K562 (cell line): ENCODE results near the gene NUP210. TPM values are rescaled to one million over a fixed set of nuclear protein-coding genes. Genes with fewer than 3 reads are reported as not detected.

ENCODE experiments used
- C11orf30 ChIP-seq: fragments of 450-650 bp; IDR thresholded peaks from 2 replicates; pipeline ENCODE4 v1.6.1; 2016; ENCODE audit warnings: low read depth, mild to moderate bottlenecking
- CEBPG ChIP-seq, 3 experiments: fragments of 200-800 bp in 1 of 3; sonication (Bioruptor generic) in 1 of 3; sonication (generic) in 1 of 3; formaldehyde crosslinking in 1 of 3; IDR thresholded peaks in 2 of 3; conservative IDR thresholded peaks in 1 of 3; 2 replicates each; pipeline versions ENCODE4 v1.6.1 to v1.8.0; 2016 to 2022; ENCODE audit warnings: missing compliant biosample characterization in 2 of 3, missing genetic modification characterization in 2 of 3, mild to moderate bottlenecking in 1 of 3, missing genetic modification reagents in 1 of 3
- CREB5 ChIP-seq: fragments of 250-450 bp; sonication (Bioruptor Pico); IDR thresholded peaks from 2 replicates; pipeline ENCODE4 v1.5.0; 2020; ENCODE audit warnings: mild to moderate bottlenecking
- CSDE1 ChIP-seq, 2 experiments: fragments of 450-650 bp; IDR thresholded peaks; 2 replicates each; pipeline ENCODE4 v1.6.1; 2016; ENCODE audit warnings: mild to moderate bottlenecking in 1 of 2
- GTF3C2 ChIP-seq: IDR thresholded peaks from 3 replicates; pipeline ENCODE4 v1.6.1; 2011; ENCODE audit warnings: borderline replicate concordance, mild to moderate bottlenecking, moderate library complexity; ENCODE audit not compliant: insufficient read length; ENCODE audit errors: extremely low read depth
- HSF4 ChIP-seq: fragments of 250-450 bp; sonication (Bioruptor Pico); IDR thresholded peaks from 2 replicates; pipeline ENCODE4 v2.1.2; 2022; ENCODE audit warnings: mild to moderate bottlenecking, moderate library complexity, borderline replicate concordance
- IRF1 ChIP-seq: sonication (generic); formaldehyde crosslinking; IDR thresholded peaks from 2 replicates; pipeline ENCODE4 v1.8.0; 2022; ENCODE audit warnings: missing genetic modification reagents, mild to moderate bottlenecking, borderline replicate concordance
- LEF1 ChIP-seq: fragments of 450-650 bp; IDR thresholded peaks from 2 replicates; pipeline ENCODE4 v1.6.1; 2016; ENCODE audit warnings: mild to moderate bottlenecking
- MCM7 ChIP-seq, 2 experiments: fragments of 450-650 bp; IDR thresholded peaks; 2 replicates each; pipeline ENCODE4 v1.6.1; 2016 to 2018
- MLLT1 ChIP-seq, 2 experiments: fragments of 450-650 bp; IDR thresholded peaks; 2 replicates each; pipeline ENCODE4 v1.6.1; 2016
- NCOA1 ChIP-seq: fragments of 450-650 bp; IDR thresholded peaks from 2 replicates; pipeline ENCODE4 v1.6.1; 2016; ENCODE audit warnings: low read depth
- NFRKB ChIP-seq: fragments of 450-650 bp; IDR thresholded peaks from 2 replicates; pipeline ENCODE4 v1.6.1; 2016; ENCODE audit warnings: low read depth
- NFXL1 ChIP-seq: fragments of 450-650 bp; formaldehyde crosslinking; IDR thresholded peaks from 2 replicates; pipeline ENCODE4 v1.4.0; 2021; ENCODE audit warnings: mild to moderate bottlenecking
- RBM25 ChIP-seq: fragments of 200-400 bp; formaldehyde crosslinking; IDR thresholded peaks from 2 replicates; pipeline ENCODE4 v1.6.1; 2018; ENCODE audit warnings: low read length, low read depth, moderate library complexity; ENCODE audit not compliant: severe bottlenecking
- SMAD1 ChIP-seq: fragments of 150-350 bp; IDR thresholded peaks from 2 replicates; pipeline ENCODE4 v1.6.1; 2014; ENCODE audit warnings: low read length, low read depth; ENCODE audit not compliant: partially characterized antibody
- SMARCE1 ChIP-seq: fragments of 450-650 bp; IDR thresholded peaks from 2 replicates; pipeline ENCODE4 v1.7.1; 2016; ENCODE audit warnings: mild to moderate bottlenecking
- SRSF7 ChIP-seq: fragments of 200-400 bp; formaldehyde crosslinking; optimal IDR thresholded peaks from 2 replicates; pipeline ENCODE3; 2017; ENCODE audit warnings: mild to moderate bottlenecking, low read depth, low read length
- STAT5A ChIP-seq: IDR thresholded peaks from 2 replicates; pipeline ENCODE4 v1.6.1; 2012; ENCODE audit warnings: low read length, inconsistent platforms, borderline replicate concordance
- TCF7L2 ChIP-seq: fragments of 150-350 bp; IDR thresholded peaks from 2 replicates; pipeline ENCODE4 v1.6.1; 2016; ENCODE audit warnings: low read depth, mild to moderate bottlenecking, low read length, moderate library complexity
- TFAP4 ChIP-seq: sonication (generic); formaldehyde crosslinking; IDR thresholded peaks from 2 replicates; pipeline ENCODE4 v1.8.0; 2022; ENCODE audit warnings: missing genetic modification reagents, mild to moderate bottlenecking, moderate library complexity, borderline replicate concordance
- ZNF165 ChIP-seq: fragments of 250-450 bp; sonication (Bioruptor Pico); IDR thresholded peaks from 2 replicates; pipeline ENCODE4 v1.4.0; 2020; ENCODE audit warnings: borderline replicate concordance
- polyA plus RNA-seq, 8 experiments: library from polyadenylated mRNA; depleted of rRNA in 4 of 8; stranded (reverse) in 5 of 8; unstranded in 3 of 8; fragments of >200 nt; fragmentation: Nextera tagmentation in 2 of 8; fragmentation: Illumina TruSeq in 1 of 8; extraction: Ambion mirVana in 2 of 8; extraction: Trizol in 1 of 8; gene quantifications; 2 replicates each; pipeline versions ENCODE4 v1.2.1 to v1.2.3, GENCODE V29; 2011 to 2014; ENCODE audit warnings: inconsistent platforms in 1 of 8, missing spikeins in 1 of 8
- total RNA-seq, 7 experiments: library from RNA; depleted of rRNA in 6 of 7; stranded (reverse); fragments of >200 nt in 6 of 7; fragmentation: Illumina TruSeq in 2 of 7; extraction: Trizol in 2 of 7; gene quantifications; 2 replicates each; pipeline versions ENCODE4 v1.2.1 to v1.2.3, GENCODE V29; 2011 to 2021; ENCODE audit warnings: low replicate concordance in 1 of 7

The NUP210 gene
- total and polyA plus RNA-seq, 9 of the 15 experiments (the other 6 are each of a cell fraction or from before 2014, with no cell fraction given), result 1.2 to 138 (median 44.0) TPM

- peak; percentile 55 to 67; a peak in 3 of 4 replicates for TF ChIP-seq MLLT1 (IDR thresholded peaks at IDR 0.05)
- TF ChIP-seq LEF1, result peak; percentile 47; the same call in 1 of the 2 replicates
- TF ChIP-seq CEBPG (CRISPR knock-in tag; IDR thresholded peaks at IDR 0.05), result 0 out of 2 replicates have a peak, but pooled peaks have one; percentile 45
- TF ChIP-seq CEBPG (tag; conservative IDR thresholded peaks at IDR 0.05 in 1 of 2, IDR thresholded peaks at IDR 0.05 in 1 of 2), result 0 out of 4 replicates have a peak, but pooled peaks of 1 of the 2 experiments have one; percentile 16
- no peak for TF ChIP-seq NCOA1
- TF ChIP-seq SMARCE1, result peak; percentile 73
- no peak for TF ChIP-seq GTF3C2
- TF ChIP-seq STAT5A, result no peak
- TF ChIP-seq TCF7L2, result no peak
- TF ChIP-seq RBM25, result no peak
- TF ChIP-seq IRF1, result no peak
- 0 out of 4 replicates have a peak, but pooled peaks of 1 of the 2 experiments have one; percentile 33 for TF ChIP-seq MCM7 (IDR thresholded peaks at IDR 0.05)
- TF ChIP-seq CREB5 (CRISPR knock-in tag), result no peak
- no peak for TF ChIP-seq SMAD1
- TF ChIP-seq HSF4 (CRISPR knock-in tag), result no peak
- no peak for TF ChIP-seq SRSF7
- peak; percentile 64 for TF ChIP-seq C11orf30
- no peak for TF ChIP-seq NFXL1
- peak; percentile 26; the same call in 1 of the 2 replicates for TF ChIP-seq NFRKB
- peak; percentile 19; the same call in 1 of the 2 replicates for TF ChIP-seq TFAP4 (CRISPR knock-in tag)
- TF ChIP-seq CSDE1 (IDR thresholded peaks at IDR 0.05), result peak in 1 of 2 experiments; percentile 74; a peak in 1 of 4 replicates
- no peak for TF ChIP-seq ZNF165 (CRISPR knock-in tag)
Measured at GRCh38 chr3:13451301-13451673, 31.2 kb upstream of the NUP210 start (continued).
